Measurements from ENCODE around the gene ANO6. TPM values are rescaled to one million over a fixed set of nuclear protein-coding genes. Genes with fewer than 3 reads are reported as not detected.

ANO6 gene
- total RNA-seq, 3 donors from 2014 or later: 71.8 to 141 (median 76.5) TPM

DNA sequence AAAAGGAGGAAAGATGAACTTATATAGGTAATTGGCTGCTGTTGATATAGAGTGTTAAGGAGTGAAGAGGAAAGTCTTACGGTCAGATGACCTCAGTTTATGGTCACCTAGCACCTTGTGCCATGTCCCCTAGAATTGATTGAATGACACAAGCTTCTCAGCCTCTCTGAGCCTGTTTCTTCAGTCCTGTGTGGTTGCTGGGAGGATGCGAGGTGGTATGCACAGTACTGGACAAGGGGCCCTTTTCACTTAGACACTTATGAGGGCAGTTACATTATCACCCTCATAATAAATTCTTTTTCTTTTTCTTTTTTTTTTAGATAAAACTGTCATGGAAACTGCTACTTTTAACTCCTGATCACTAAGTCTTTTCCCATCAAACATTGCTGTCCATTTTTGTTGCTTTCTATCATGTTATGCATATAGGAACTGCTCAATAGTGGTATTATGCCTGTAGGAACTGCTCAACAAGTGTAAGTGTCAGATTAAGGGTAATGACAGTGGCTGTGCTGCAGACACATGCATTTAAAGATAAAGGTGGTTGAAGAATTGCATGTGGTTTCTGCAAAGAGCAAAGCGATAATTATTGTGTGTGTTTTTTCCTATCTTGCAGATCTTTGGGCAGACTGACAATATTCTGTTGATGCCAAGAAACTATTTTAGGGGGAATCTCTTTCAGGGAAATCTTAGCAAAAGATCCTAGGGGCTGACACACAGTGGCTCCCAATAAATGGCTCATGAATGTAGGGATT, 11.6 kb downstream of the ANO6 start:
- Histone ChIP-seq H3K4me1 (no peaks in the 10 kb centered on the region), H3K4me3 (no peak overlapping the region), H3K36me3 (no peaks in the 10 kb centered on the region), H3K27me3 (no peaks in the 10 kb centered on the region), H3K27ac (no peak overlapping the region), H3K9me3 (no peaks in the 10 kb centered on the region)
- intact Hi-C loops (cut with DNase I; ENCODE audit: low total_unique reads): no loop called here
- TF ChIP-seq POLR2AphosphoS5 (IDR thresholded peaks at IDR 0.05): no peak
- no peak for DNase-seq (ENCODE audit: low spot score in 2 of 2)

GRCh38 chr12:45231515-45232145, 15.7 kb downstream of the ANO6 start:
- Histone ChIP-seq H3K27me3 (no peaks in the 10 kb centered on the region), H3K4me1 (peaks cover 7 to 23% of the 10 kb centered on the region in 2 donors), H3K36me3 (no peaks in the 10 kb centered on the region), H3K9me3 (no peaks in the 10 kb centered on the region), H3K27ac (peak overlapping the region; percentile 90 to 92), H3K4me3 (no peak overlapping the region)
- intact Hi-C loops (cut with DNase I; ENCODE audit: low total_unique reads): no loop called here
- no peak for DNase-seq (ENCODE audit: low spot score in 2 of 2)
- TF ChIP-seq POLR2A (IDR thresholded peaks at IDR 0.05): no peak
- TF ChIP-seq POLR2AphosphoS5 (IDR thresholded peaks at IDR 0.05): no peak
- no peak for TF ChIP-seq CTCF (IDR thresholded peaks at IDR 0.05)

DNA sequence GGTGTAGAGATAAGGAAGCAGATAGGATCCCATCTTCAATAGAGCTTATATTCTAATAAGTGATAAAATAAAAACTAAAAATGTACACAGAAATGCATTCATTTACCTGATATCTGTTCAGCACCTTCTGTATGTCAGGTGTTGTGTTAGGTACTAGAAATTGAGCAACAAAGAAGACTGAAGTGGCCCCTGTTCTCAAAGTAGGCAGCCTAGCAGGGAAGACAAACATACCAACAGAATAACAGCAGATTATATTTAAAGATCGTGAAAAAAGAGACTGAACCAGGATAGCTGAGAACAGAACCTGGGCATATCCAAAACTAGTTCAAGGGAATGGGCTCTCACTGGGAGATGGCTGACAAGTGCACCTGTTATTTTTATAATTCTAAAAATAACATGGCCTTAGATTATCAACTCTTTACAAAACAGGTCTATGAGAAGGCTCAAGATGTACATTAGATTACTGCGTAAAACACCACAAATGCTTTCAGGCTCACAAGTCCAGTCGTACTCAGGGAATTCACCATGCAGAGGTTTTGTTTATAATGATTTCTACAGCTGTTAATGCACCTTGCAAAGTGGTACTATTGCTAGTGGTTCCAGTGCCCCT, 16.4 kb downstream of the ANO6 start:
- no peaks in the 10 kb centered on the region for H3K9me3 ChIP-seq
- no peak for DNase-seq (ENCODE audit: low spot score in 2 of 2)
- peaks cover 7 to 23% of the 10 kb centered on the region in 2 donors for H3K4me1 ChIP-seq
- intact Hi-C loops (cut with DNase I; ENCODE audit: low total_unique reads): no loop called here
- no peaks in the 10 kb centered on the region for H3K27me3 ChIP-seq
- peak overlapping the region; percentile 90 to 92 for H3K27ac ChIP-seq
- TF ChIP-seq CTCF (IDR thresholded peaks at IDR 0.05): no peak
- TF ChIP-seq POLR2A (IDR thresholded peaks at IDR 0.05): no peak
- TF ChIP-seq POLR2AphosphoS5 (IDR thresholded peaks at IDR 0.05): no peak
- H3K4me3 ChIP-seq: no peak overlapping the region
- H3K36me3 ChIP-seq: no peaks in the 10 kb centered on the region

DNA sequence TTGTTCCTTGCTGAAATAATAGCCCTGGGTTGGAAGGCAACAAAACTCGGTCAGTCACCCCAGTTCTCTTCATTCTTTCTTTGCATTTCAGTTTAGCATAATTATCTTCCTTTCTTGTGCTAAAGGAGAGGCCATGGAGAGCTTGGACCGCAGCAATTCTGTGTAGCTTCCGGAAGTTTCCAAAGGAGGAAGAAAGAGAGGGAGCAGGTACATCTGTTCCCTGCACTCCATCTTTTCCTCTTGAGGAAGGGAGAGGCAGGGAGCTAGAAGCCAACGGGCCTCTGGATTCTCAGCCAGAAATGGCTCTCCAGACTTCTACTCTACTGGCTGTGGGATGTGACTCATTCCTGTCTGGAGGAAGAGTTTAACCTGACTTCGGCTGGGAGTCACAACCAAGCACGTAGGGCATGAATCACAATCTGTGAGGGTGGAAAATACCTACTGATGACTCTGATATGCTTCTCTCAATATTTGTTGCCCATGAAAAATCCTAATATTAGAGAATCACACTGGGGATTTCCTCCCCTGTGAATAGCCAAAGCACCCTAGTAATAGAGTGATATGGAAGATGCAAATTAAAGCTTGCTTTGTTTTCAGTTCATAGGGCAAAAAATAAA, 17.0 kb downstream of the ANO6 start:
- no peak overlapping the region for H3K4me3 ChIP-seq
- no peaks in the 10 kb centered on the region for H3K9me3 ChIP-seq
- no peaks in the 10 kb centered on the region for H3K36me3 ChIP-seq
- intact Hi-C loops (cut with DNase I; ENCODE audit: low total_unique reads): no loop called here
- no peak for DNase-seq (ENCODE audit: low spot score in 2 of 2)
- H3K4me1 ChIP-seq: peaks cover 7 to 23% of the 10 kb centered on the region in 2 donors
- TF ChIP-seq POLR2A (IDR thresholded peaks at IDR 0.05) (no peak), CTCF (IDR thresholded peaks at IDR 0.05) (no peak), POLR2AphosphoS5 (IDR thresholded peaks at IDR 0.05) (no peak)
- H3K27ac ChIP-seq: peak overlapping the region; percentile 90 to 92
- H3K27me3 ChIP-seq: no peaks in the 10 kb centered on the region

GRCh38 chr12:45234139-45234865, 18.4 kb downstream of the ANO6 start:
- Histone ChIP-seq H3K27me3 (no peaks in the 10 kb centered on the region), H3K36me3 (no peaks in the 10 kb centered on the region), H3K4me1 (peaks cover 7 to 23% of the 10 kb centered on the region in 2 donors), H3K27ac (peak overlapping the region; percentile 90 to 92), H3K9me3 (no peaks in the 10 kb centered on the region), H3K4me3 (peak overlapping the region in 1 of 3 donors; percentile 1)
- intact Hi-C loops (cut with DNase I; ENCODE audit: low total_unique reads): no loop called here
- TF ChIP-seq POLR2A (IDR thresholded peaks at IDR 0.05): no peak
- TF ChIP-seq POLR2AphosphoS5 (IDR thresholded peaks at IDR 0.05): peak in 1 of 3 donors; percentile 25
- peak in 1 of 2 donors; percentile 36 for DNase-seq (ENCODE audit: low spot score in 2 of 2)

Measured in breast epithelium (tissue), 4 donors.